Lower lobe of right lung (tissue), 2 donors: ENCODE results near the gene EFHC2. TPM values are rescaled to one million over a fixed set of nuclear protein-coding genes. Genes with fewer than 3 reads are reported as not detected.

Experiments used
- ATAC-seq, 2 donors: fragments of 200-7000 bp; cut with Tn5 transposase; one replicate each; pipeline ENCODE4 v1.9.1; 2020 to 2022; ENCODE audit warnings: mild to moderate bottlenecking in 2 of 2, moderate library complexity in 2 of 2
- DNase-seq: peaks from one replicate; pipeline ENCODE4 v3.0.0-alpha.2; 2020
- H3K27ac ChIP-seq: fragments of 200-600 bp; one replicate; pipeline ENCODE4 v1.8.0; 2022
- H3K27me3 ChIP-seq: fragments of 200-600 bp; one replicate; pipeline ENCODE4 v1.8.0; 2022; ENCODE audit warnings: low read depth
- H3K36me3 ChIP-seq: fragments of 200-600 bp; one replicate; pipeline ENCODE4 v1.8.0; 2022; ENCODE audit warnings: mild to moderate bottlenecking
- H3K4me1 ChIP-seq: fragments of 200-600 bp; one replicate; pipeline ENCODE4 v1.8.0; 2022
- H3K4me3 ChIP-seq: fragments of 200-600 bp; one replicate; pipeline ENCODE4 v1.8.0; 2022; ENCODE audit warnings: mild to moderate bottlenecking
- H3K9me3 ChIP-seq: fragments of 200-600 bp; one replicate; pipeline ENCODE4 v1.8.0; 2022
- intact Hi-C: fragments of 100-400 bp; cut with DNase I; formaldehyde crosslinking; loops from one replicate; pipeline ENCODE4 v1.11.0; 2022
- total RNA-seq: library from RNA; stranded (reverse); fragmentation: NEBNext Ultra II Directional; extraction: Animal tissue kit (Norgen Biotek cat#: 25700); gene quantifications from one replicate; pipeline ENCODE4 v1.2.1, GENCODE V29; 2021
- TF ChIP-seq, protein P1 (sequence below): fragments of 200-600 bp; IDR thresholded peaks from one replicate; pipeline ENCODE4 v1.8.0; 2022; ENCODE audit warnings: antibody characterized with exemption, mild to moderate bottlenecking
- donor health status: DM: no; HTN: yes; CAD: no; lungs with severe emphysema.

Gene EFHC2
- total RNA-seq, 1 donor from 2014 or later: 2.5 TPM

DNA sequence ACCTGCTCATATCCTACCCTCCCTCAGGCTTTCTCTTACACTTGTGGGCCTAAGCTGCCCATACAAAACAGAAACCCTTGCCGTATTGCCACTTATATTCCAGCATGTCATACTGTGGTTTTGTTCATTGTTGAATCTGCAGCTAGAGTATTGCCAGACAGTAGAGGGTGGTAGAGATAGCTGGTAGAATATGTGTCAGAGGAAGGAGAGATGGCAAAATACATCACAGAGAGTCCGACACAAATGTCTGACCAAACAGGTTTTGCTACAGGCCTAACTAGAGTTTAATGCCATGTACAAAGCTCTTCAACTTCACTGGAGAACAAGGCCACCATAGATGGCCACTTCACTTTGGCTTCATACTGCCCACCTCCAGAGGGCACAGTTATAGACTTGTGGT lies 160.1 kb downstream of the EFHC2 start:
- intact Hi-C loops: no loop called here
- H3K36me3 ChIP-seq: no peaks in the 10 kb centered on the region
- ATAC-seq (no peak), DNase-seq (no peak)
- no peaks in the 10 kb centered on the region for H3K4me1 ChIP-seq
- no peak overlapping the region for H3K4me3 ChIP-seq
- H3K27me3 ChIP-seq: no peaks in the 10 kb centered on the region
- H3K9me3 ChIP-seq: no peaks in the 10 kb centered on the region
- H3K27ac ChIP-seq: no peak overlapping the region
- TF ChIP-seq, protein P1, sequence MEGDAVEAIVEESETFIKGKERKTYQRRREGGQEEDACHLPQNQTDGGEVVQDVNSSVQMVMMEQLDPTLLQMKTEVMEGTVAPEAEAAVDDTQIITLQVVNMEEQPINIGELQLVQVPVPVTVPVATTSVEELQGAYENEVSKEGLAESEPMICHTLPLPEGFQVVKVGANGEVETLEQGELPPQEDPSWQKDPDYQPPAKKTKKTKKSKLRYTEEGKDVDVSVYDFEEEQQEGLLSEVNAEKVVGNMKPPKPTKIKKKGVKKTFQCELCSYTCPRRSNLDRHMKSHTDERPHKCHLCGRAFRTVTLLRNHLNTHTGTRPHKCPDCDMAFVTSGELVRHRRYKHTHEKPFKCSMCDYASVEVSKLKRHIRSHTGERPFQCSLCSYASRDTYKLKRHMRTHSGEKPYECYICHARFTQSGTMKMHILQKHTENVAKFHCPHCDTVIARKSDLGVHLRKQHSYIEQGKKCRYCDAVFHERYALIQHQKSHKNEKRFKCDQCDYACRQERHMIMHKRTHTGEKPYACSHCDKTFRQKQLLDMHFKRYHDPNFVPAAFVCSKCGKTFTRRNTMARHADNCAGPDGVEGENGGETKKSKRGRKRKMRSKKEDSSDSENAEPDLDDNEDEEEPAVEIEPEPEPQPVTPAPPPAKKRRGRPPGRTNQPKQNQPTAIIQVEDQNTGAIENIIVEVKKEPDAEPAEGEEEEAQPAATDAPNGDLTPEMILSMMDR: no peak

GRCh38 chrX:44178274-44179053 lies 165.0 kb downstream of the EFHC2 start:
- Histone ChIP-seq H3K4me1 (no peaks in the 10 kb centered on the region), H3K27me3 (no peaks in the 10 kb centered on the region), H3K9me3 (no peaks in the 10 kb centered on the region), H3K4me3 (no peak overlapping the region), H3K36me3 (no peaks in the 10 kb centered on the region), H3K27ac (no peak overlapping the region)
- DNase-seq (no peak), ATAC-seq (no peak)
- TF ChIP-seq, protein P1: no peak
- intact Hi-C loops: no loop called here

GRCh38 chrX:44175455-44175854 lies 168.0 kb downstream of the EFHC2 start:
- no peak for DNase-seq
- TF ChIP-seq, protein P1: no peak
- H3K27me3 ChIP-seq: no peaks in the 10 kb centered on the region
- intact Hi-C loops: no loop called here
- H3K27ac ChIP-seq: no peak overlapping the region
- H3K4me3 ChIP-seq: no peak overlapping the region
- no peaks in the 10 kb centered on the region for H3K4me1 ChIP-seq
- no peaks in the 10 kb centered on the region for H3K36me3 ChIP-seq
- no peaks in the 10 kb centered on the region for H3K9me3 ChIP-seq
- no peak for ATAC-seq

DNA sequence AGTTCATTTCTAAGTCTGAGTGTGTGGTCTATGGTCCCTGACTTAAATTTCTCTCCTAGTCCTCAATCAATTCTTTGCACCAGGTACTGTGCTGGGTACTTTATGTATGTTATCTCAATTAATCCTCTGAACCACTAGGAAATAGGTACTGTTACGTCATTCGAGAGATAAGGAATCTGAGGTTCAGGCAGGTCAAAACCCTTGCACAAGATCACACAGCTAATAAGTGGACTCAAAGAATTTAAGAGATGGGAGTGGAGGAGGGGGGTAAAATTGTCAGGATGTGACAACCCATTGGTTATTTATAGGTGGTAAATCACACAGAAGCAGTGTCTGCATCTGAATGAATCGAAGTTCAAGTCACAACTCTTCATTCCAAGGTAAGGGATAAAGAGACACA lies 169.4 kb downstream of the EFHC2 start:
- H3K27me3 ChIP-seq: no peaks in the 10 kb centered on the region
- H3K27ac ChIP-seq: no peak overlapping the region
- H3K4me1 ChIP-seq: no peaks in the 10 kb centered on the region
- no peaks in the 10 kb centered on the region for H3K9me3 ChIP-seq
- intact Hi-C loops: no loop called here
- no peak overlapping the region for H3K4me3 ChIP-seq
- ATAC-seq (no peak), DNase-seq (no peak)
- TF ChIP-seq, protein P1: no peak
- H3K36me3 ChIP-seq: no peaks in the 10 kb centered on the region

DNA sequence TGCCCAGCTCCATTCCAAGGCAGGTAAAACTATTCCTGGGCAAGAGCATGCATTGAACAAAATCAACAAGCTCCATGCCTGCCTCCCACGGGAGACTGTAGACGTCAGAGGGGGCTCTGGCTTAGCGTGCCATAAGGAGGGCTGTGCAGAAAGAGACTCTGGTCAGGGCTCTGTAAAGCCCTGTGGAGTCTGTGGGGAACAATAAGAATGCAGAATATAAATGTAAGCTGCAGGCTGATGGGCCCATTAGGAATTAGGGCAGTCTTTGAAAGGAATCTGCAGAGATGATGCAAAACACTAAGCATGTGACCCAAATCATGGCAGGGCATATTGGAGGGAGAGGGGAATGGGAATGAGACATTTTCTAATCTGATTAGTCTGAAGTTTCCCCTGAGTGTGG lies 170.3 kb downstream of the EFHC2 start:
- Histone ChIP-seq H3K4me3 (no peak overlapping the region), H3K36me3 (no peaks in the 10 kb centered on the region), H3K9me3 (no peaks in the 10 kb centered on the region), H3K27me3 (no peaks in the 10 kb centered on the region), H3K4me1 (no peaks in the 10 kb centered on the region), H3K27ac (no peak overlapping the region)
- DNase-seq: no peak
- no peak for ATAC-seq
- TF ChIP-seq, protein P1: no peak
- intact Hi-C loops: no loop called here
